NCI-H510A (cell line): Measurements from ENCODE around the gene PLEKHG3.

Experiments
- DNase-seq: peaks from one replicate; lab custom pipeline; 2025; lab: John Stamatoyannopoulos, UW

PLEKHG3 gene

DNA sequence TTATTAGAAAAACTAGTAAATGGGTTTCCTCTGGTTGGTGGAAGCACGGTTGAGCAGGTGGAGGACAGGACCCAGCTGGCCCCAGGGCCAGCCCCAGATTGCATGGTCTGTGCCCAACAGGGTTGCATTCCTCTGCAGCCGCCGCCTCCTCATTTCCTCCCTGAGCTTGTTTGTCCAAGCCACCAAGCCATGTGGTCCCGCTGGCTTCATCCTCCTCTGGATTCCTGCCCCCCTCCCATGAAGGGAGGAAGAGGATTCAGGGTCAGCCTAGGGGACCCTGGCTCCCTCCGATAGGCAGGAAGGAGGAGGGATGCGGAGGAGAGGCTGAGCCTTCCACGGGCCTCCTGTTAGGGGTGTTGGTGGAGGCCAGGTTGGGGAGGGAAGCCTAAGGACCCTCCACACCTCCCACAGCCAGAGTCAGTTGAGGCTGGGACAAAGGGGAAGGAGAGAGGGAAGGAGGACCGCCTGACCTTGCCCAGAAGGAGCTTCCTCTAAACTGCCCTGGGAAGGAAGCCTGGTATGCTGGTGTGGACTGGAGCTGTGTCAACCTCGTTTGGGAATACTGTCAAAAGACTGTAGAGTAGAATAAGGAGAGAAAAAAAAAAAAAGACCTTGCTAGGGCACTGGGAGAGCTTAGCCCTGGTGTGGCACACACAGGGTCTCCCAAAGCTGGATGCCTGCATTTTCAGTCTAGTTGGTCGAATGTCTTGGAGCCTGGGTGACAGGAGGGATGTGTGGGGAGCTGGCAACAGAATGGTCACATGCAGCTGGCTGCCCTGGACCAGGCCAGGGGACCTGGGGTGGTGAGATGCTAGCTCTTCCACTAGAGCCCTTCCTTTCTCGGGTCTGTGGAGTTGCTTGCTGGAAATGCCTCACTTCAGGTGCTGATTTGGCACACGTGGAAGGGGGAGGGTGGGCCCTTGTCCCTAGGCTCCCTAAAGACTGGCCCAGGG is 42.4 kb downstream of the PLEKHG3 start:
- DNase-seq = no peak

DNA sequence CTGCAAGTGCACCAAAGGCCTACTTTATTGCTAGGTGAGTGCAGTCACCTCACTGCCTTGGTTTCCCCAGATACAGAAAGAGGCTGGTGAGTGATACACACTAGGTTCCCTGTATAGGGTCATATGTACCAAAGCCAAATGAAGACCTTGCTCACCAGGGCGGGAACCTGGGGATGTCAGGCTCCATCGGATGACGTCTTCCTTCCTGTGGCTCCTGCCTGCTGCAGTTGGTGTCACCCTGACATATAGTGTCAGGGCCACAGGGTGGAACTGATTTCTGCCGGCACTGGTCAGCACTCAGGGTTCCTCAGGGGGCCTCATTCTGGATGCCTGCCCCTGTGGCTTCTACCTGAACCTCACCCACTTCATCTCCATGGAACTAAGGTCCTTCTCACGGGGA is 43.1 kb downstream of the PLEKHG3 start:
- DNase-seq = no peak

DNA sequence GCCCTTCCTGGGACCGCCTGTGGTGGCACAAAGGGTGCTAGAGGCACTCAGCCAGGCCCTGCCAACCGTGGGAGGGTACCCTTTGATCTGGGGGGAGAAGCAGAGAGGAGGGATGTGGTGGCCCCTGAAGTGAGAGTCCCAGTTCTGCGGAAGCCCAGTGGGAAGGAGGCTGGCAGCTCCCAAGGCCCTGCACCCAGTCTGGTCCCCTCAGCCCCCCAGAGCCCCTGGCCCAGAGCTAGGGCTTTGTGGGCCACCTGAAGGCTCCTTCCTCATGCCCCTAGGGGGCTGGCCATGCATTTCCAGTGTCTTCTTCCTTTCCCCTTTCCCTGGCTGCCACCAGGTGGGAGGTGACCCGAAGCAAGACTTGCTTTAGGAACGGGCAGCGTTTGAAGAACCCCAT is 44.3 kb downstream of the PLEKHG3 start:
- DNase-seq = no peak

DNA sequence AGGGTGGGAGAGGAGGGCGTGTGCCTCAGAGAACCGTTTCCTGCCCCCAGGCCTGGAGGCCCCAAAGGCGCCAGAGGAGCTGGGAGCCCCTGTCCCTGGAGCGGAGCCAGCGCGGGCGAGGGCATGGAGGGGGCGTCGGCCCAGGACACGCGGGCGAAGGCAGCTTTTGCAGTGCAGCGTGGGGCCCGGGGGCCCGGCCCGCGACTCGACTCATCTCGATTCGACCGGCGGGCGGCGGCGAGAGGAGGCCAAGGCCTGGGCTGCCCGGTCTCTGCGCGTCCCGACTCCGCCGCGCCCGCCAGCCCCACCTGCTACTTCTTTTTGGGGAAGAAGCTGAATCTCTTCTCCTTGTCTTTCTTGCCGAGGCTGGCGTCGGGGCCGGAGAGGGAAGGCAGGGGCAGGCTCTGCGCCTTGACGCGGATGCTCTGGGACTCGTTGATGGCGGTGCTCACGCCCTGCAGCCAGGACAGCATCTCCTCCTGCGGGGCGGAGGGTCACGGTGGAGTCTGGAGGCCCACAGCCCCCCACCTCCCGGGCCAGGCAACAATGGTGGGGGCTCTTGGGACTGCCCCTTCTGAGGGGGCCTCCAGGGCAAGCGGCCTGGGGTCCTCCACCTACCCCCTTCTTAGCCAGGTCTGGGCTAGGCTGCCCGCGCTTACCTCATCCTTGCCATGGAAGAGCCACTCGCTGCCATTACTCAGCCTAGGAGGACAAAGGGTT is 44.9 kb downstream of the PLEKHG3 start:
- DNase-seq = no peak

DNA sequence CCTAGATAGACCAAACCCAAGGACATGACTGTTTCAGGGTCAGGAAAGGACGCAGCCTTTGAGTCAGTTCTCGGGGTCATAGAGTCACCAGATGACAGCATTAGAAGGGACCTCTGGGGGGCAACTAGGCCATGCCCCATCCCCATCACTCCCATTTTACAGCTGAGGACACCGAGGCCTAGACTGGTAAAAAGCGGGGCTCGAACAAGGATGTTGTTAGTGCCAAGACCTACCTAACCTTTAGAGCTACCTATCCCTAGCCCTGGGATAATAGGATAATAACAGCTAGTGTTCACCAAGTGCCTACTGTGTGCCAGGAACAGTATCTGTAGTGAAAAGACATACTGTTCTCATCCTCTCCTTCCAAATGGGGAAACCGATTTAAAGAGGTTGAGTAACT is 48.7 kb downstream of the PLEKHG3 start:
- no peak for DNase-seq

DNA sequence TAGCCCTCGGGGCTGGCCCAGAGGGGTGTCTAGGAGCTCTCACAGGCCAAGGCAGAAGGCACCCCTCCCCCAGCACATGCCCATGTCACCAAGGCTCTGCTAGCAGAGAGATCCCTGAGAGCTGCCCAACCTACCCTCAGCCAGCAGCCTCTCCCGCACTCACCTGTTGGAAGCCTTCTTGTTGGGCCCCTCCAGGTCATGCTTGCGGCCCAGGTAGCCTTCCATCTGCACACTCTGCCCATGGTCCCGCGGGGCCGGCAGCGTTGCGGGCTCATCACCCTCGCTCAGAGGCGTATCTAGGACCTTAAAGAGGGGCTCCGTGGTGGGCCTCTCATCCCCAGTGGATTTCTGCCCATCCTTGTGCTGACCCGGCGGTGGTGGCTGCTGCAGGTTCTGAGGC is 49.1 kb downstream of the PLEKHG3 start:
- no peak for DNase-seq

DNA sequence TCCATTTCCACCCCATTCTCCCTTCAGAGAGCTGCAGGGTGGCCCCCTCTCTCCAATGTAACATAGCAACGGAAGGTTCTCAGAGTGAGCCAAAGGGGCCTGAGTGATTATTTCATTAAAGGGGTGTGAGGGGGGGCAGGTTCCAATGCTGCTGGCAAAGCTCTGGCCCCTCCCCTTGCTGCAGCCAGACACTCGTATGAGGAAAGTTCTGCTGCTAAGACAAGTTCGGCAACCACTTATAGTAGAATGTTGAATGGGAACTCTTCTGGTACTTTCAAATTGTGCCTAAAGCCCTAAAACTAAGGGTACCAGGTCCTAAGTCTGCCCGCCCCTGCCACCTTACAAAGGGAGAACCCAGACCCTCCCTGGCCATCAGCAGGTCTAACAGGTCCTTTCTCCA is 49.8 kb downstream of the PLEKHG3 start:
- no peak for DNase-seq

DNA sequence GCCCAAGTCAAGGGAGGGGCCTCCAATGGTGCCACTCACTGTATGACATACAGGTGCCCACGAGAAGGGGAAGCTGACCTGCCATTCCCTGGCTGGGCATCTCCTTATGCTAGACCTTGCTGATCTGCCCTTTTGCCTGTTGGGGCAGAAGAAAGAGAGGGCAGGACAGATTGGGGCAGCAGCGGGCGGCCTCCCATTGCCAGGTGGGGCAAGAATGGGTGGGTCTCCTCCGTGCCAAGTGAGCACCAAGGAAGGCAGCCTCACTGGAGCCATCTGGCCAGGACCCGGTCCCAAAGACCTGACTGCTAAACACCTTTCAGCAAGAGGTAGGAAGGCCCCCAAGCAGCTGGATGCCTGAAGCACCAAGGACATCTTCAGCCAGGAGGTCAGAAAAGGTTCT is 50.5 kb downstream of the PLEKHG3 start:
- no peak for DNase-seq

DNA sequence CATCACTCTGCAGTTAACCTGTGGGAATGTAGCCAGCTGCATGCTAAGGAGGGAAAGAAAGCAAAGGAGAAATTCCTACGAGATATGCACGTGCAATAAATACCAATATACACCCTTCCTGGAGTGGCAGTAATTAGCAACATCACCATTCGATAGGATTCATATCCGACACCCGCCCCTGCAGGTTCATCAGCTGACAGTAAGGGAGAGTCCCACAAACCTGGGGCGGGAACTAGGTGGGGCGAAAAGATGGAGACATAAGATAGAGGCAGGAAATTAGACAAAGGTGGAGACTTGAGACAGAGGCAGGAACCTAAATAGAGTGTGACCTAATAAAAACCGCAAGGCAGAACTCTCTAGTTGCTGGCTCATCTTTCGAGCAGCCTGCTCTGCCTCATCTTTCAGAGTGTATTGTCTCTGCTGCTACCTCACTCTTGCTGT is 51.6 kb downstream of the PLEKHG3 start:
- DNase-seq = no peak

DNA sequence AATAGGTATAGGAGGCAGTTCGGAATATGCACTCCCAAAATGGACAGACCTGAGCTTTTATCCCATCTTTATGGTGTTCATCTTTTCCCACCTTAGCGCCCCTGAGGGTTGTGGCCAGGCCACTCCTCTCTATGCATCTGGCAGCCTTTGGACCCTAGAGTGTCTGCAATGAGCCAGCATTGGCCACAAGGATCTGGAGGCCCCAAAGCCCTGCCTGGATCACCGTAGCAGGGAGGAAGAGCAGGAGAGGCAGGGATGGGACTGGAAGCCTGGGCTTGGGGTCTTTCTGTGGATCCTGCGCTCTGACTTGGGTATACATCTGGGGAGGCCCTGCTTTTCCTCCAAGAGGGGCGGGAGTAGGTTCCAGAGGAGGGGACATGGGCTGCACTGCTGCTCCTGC is 52.5 kb downstream of the PLEKHG3 start:
- DNase-seq = no peak

DNA sequence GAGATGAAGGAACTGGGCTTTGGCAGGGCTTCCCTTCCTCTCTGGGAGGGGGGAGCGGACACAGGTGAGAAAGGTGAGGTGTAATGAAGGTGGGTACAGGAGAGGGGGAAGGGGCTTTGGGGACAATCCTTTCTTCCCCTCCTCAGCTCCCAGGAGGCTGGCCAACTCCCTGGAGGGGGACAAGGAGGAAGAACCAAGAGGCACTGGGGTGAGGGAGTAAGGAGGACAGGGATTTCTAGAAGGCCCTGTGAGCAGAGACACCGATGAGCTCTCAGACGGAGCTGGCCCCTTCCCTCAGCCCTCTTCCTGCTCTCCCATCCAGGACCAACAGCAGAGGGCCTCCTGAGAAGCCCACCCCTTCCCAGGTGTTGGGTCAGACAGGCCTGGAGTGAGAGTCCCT is 53.4 kb downstream of the PLEKHG3 start:
- DNase-seq = no peak

DNA sequence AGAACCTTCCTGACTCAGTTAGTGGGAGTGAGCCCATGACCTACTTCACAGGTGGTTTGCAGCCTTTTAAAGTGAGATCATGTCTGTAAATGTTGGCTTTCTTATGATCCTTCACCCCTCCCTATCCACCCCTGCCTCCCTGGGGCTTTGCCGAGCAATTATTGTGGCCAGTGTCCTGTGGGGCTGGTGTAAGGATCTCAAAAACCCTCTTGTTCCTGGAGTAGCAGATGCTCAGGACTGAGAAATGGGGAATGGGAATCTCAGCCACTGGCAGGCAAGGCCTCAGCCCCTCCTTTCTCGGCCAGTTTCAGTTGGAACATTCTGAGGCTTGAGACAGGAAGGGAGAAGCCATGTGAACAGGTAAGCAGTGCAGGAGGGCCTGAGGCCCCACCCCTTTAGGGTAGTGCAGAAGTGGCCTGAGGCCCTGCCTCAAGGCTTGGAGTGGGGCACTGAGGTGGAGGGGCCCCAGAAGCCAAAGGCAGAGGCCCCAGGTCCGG is 53.8 kb downstream of the PLEKHG3 start:
- peak; percentile 47 for DNase-seq

DNA sequence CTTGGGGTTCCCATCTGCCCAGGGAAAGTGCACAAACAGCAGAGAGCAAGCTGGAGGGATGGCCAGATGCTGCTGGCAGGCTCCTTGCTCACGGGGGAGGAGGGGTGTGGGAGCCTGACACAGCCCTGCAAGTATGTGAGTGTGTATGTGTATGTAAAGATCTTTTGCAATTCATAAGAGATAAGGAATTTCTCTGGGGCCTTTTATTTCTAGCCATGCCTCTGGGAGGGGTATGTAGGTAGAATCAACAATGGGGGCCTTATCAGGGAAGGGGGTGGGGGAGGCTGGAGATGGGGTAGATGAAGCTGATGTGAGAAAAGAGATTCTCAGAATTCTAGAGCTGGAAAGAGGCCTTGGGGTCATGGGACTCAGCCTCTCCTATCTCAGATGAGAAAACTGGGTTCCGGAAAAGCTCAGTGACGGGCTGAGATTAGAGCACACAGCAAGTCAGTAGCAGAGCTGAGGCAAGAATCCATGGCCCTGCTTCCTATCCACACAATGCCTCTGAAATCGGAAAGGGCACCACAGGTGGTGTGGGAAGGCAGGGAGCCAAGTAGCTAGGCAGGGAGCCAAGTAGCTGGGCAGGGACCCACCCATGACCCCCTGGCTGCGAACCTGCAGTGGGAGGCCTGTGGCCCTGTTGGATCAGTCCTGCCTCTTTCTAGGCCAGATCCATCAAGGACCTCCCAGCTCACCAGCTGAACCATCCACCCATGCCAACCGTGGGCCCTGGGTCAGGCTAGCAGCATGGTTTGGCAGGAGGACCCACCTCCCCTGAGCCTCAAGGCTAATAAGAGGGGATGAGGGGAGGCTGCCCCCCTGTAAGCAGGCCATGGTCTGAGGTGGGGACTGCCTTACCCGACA is 54.7 kb downstream of the PLEKHG3 start:
- DNase-seq = no peak

DNA sequence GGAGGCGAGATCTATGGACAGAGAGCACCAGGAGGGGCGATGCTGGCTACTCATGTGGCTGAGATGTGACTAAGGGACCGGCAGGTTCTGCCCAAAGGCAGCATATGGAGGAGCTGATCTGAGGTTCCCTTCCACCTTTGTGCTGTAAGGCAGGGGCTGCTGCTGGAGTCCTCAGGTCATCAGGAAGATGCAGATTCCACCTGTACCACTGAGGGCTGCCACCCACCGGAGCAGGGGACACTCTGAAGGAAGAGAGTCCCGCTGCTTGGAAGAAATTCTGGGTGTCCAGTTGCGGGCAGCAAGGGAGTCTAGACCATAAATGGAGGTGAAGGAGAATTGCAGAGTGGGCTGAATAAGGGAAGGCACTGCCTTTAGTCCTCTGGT is 55.3 kb downstream of the PLEKHG3 start:
- no peak for DNase-seq

DNA sequence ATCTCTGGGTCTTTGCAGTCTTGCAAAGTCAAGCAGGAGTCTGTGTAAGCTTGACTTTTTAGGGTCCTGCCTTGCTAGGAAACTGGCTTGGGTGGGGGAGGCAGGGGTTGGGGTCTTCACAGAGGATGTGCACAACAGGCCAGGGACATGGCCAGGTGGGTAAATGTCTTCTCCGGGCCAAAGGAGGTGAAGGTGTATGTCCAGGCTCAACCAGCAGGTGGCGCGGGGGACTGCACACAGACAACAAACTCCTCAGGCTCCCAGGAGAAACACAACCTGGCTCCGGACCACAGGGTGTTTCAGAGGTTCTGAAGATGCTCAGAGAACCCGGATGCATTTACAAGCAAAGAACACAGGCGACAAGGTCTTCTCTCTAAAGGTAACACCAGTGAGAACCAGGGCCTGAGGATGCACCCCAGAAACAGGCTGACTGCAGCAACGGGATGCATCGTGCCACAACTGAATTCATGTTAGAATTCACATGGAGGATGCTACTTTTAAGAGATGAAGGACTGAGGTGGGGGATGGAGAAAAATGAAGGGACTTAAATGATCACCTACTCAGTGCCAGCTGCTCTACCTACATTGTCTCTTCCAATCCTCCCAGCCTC is 56.0 kb downstream of the PLEKHG3 start:
- DNase-seq = no peak

DNA sequence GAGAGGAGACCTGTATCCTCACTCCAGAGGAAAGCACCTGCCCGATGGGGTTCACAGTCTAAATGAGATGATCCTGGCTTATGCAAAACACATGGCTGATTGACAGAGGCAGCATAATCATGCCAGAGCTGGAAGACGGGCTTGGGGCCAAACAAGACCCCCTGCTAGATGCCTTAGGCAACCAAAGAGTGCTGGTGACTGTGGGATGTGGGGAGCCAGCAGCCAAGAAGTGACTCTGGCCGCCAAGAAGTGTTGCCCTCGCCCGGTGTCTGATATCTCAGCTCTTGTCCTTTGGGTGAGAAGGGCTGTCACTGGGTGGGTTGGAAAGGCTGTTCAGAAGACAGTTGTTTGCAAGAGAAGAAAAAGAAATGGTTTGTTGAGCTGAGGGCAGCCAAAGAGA is 56.7 kb downstream of the PLEKHG3 start:
- no peak for DNase-seq

DNA sequence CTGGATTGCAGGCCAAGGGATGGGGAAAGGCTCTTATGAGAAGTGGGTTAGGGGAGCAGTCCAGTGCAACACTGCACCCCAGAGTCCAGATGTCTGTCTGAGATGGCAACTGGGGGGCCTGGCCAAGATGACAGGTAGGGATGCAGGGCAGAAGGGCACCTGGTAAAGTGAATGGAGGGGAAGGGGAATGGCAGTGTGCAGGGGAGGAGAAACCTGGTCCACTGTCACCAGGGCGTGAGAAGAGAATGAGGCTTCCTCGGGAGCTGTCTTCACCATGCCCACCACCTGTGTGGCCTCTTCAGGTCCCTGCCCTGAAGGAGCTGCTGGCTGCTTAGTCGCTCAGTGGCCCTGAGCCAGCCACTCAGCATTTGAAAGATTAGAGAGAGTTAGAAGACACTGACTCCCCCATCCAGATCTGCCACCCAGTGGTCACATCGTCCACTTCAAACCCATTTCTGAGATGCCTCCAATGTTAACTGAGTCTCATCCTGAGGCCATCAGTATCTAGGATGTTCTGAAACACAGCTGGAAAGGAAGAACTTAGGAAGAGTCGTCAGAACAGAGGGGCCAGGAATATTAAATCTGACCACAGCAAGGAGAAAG is 57.3 kb downstream of the PLEKHG3 start:
- no peak for DNase-seq

DNA sequence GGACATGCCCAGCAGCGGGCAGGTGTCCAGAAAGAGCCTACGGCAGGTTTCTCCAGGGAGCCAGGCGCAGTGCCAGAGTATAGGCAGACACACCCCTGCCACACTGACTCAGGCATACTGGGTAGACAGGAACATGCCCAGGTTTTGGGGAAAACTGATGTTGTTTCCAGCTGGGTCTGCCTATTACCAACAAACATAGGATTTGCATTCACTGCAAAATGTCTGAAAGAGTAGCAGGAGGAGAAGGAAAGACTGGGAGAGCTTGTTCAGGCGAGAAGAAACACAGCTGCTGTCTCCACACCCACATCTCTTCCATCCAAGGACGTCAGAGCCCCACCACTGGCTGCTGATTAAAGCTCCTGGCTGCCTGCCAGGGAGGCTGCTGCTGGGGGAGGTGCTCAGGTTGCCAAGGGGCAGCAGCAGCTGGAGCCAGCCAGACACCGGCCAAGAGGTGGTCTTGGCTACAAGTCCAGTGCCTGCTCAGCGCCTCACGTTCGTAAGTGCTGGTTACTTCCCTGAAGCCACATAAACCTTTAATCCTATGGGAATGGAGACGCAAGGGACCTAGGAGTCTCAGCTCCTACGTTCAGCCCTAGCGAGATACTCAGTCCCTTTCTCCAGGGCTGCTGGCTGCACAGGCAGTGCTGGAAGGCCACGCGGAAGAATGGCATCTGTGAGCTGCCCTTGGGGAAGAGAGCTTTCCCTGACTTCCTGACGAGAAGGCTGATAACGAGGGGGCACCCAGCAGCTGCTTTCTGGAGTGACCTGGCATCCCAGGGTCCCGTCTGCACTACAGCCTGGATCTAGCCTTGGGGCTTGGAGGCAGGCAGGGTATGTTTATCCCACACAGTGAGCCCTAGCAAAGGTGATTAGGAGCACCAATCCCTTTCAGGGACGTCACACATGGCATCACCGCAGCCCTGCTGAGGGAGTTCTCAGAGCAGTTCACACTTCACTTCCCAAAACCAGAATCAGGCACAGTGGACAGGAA is 58.1 kb downstream of the PLEKHG3 start:
- peak; percentile 91 for DNase-seq

DNA sequence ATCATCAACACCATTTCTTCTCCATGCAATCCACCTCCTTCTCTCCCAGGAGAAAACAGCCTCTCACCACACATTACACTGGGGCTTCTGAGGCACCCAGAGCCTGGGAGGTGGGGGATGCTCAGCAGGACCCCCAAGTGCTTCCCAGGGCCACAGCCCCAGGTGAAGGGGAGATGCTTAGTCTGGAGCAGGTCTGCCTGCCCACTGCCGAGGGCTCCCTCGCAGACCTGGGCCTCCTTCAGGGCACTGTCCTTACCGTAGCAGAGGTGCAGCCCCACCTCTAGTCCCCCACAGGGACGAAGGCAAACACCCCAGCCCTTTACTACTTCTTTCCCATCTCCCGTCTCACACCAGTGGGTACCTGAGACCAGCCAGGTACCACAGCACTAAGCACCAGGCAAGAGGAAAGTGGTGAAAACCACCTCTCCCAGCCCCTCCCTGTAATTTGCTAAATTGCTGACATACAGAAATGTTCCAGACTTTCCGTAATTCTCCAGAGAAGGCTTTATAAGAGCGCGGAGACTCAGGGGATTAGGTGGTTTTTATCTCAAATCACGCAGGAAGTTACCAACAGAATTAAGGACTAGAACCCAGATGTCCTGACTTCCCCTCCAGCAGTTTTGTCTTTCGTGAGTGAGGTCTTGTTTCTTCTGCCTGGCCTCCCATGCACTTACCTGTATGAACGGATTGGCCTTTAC is 59.0 kb downstream of the PLEKHG3 start:
- DNase-seq = no peak
